ENCODE results near the gene MS4A2.
"Not testable (repeated sequence)": the region's sequence is repeated elsewhere in the genome, so short reads cannot be mapped to it uniquely, and the experiment has no call there.

MS4A2 gene

DNA sequence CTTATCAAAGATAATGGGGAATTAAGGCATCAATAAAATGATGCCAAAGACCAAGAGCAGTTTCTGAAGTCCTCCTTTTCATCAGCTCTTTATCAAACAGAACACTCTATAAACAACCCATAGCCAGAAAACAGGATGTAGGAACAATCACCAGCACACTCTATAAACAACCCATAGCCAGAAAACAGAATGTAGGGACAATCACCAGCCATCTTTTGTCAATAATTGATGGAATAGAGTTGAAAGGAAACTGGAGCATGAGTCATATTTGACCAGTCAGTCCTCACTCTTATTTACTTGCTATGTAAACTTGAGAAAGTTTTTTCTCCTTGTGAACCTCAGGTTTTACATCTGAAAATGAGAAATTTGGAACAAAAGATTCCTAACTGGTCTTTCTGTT is 10.0 kb downstream of the MS4A2 start:
- H2AFZ ChIP-seq (ENCODE audit: low read length), result no peak overlapping the region
- H3K9ac ChIP-seq (ENCODE audit: low read depth, low read length, poor library complexity, severe bottlenecking), result no peak overlapping the region
- H4K20me1 ChIP-seq (ENCODE audit: insufficient read depth, low read length, poor library complexity, severe bottlenecking), result no peaks in the 10 kb centered on the region
- H3K4me3 ChIP-seq (ENCODE audit: low read length, poor library complexity, severe bottlenecking), result no peak overlapping the region
- peaks cover 13% of the 10 kb centered on the region for H3K4me1 ChIP-seq (ENCODE audit: insufficient read depth, low read length, poor library complexity, severe bottlenecking)
- H3K4me2 ChIP-seq (ENCODE audit: low read depth, low read length, poor library complexity, severe bottlenecking), result no peak overlapping the region
- no peaks in the 10 kb centered on the region for H3K79me2 ChIP-seq (ENCODE audit: insufficient read depth, low read length)
- no peaks in the 10 kb centered on the region for H3K9me2 ChIP-seq (replicated peaks; ENCODE audit: low read depth, low read length)
- no peak for TF ChIP-seq CTCF (conservative IDR thresholded peaks at IDR 0.05; ENCODE audit: low read length)
- TF ChIP-seq EZH2phosphoT487 (IDR thresholded peaks at IDR 0.05; ENCODE audit: borderline replicate concordance), result no peak
- H3K36me3 ChIP-seq (ENCODE audit: insufficient read depth, low read length), result no peaks in the 10 kb centered on the region
- H3K27me3 ChIP-seq (ENCODE audit: insufficient read depth, low read length, poor library complexity, severe bottlenecking), result no peaks in the 10 kb centered on the region
- H3K9me3 ChIP-seq (ENCODE audit: insufficient read depth, low read depth, low read length), result no peaks in the 10 kb centered on the region
- no peaks in the 10 kb centered on the region; the same call in 1 of the 2 replicates for H3F3A ChIP-seq (ENCODE audit: low read depth)

- Histone ChIP-seq H3K4me3 (ENCODE audit: low read length, poor library complexity, severe bottlenecking) (no peak overlapping the region), H4K20me1 (ENCODE audit: insufficient read depth, low read length, poor library complexity, severe bottlenecking) (no peaks in the 10 kb centered on the region), H3K36me3 (ENCODE audit: insufficient read depth, low read length) (no peaks in the 10 kb centered on the region), H3K9me2 (replicated peaks; ENCODE audit: low read depth, low read length) (no peaks in the 10 kb centered on the region), H3F3A (ENCODE audit: low read depth) (no peaks in the 10 kb centered on the region; the same call in 1 of the 2 replicates), H3K4me2 (ENCODE audit: low read depth, low read length, poor library complexity, severe bottlenecking) (peak overlapping the region; percentile 9), H3K9ac (ENCODE audit: low read depth, low read length, poor library complexity, severe bottlenecking) (no peak overlapping the region), H3K79me2 (ENCODE audit: insufficient read depth, low read length) (no peaks in the 10 kb centered on the region), H3K4me1 (ENCODE audit: insufficient read depth, low read length, poor library complexity, severe bottlenecking) (peaks cover 13% of the 10 kb centered on the region), H3K9me3 (ENCODE audit: insufficient read depth, low read depth, low read length) (no peaks in the 10 kb centered on the region), H2AFZ (ENCODE audit: low read length) (no peak overlapping the region), H3K27me3 (ENCODE audit: insufficient read depth, low read length, poor library complexity, severe bottlenecking) (no peaks in the 10 kb centered on the region)
- TF ChIP-seq CTCF (conservative IDR thresholded peaks at IDR 0.05; ENCODE audit: low read length) (no peak), EZH2phosphoT487 (IDR thresholded peaks at IDR 0.05; ENCODE audit: borderline replicate concordance) (no peak)
Measured at GRCh38 chr11:60100516-60100915, 12.1 kb downstream of the MS4A2 start.

DNA sequence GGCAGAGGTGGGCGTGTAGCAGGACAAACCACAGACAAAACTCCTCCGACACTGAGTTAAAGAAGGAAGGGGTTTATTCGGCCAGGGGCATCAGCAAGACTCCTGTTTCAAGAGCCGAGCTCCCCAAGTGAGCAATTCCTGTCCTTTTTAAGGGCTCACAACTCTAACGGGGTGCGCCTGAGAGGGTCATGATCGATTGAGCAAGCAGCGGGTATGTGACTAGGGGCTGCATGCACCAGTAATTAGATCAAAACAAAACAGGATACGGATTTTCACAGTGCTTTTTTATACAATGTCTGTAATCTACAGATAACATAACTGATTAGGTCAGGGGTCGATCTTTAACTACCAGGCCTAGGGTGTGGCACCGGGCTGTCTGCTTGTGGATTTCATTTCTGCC is 12.9 kb downstream of the MS4A2 start:
- H3K9me2 ChIP-seq (replicated peaks; ENCODE audit: low read depth, low read length); H3F3A ChIP-seq (ENCODE audit: low read depth); H4K20me1 ChIP-seq (ENCODE audit: insufficient read depth, low read length, poor library complexity, severe bottlenecking); H2AFZ ChIP-seq (ENCODE audit: low read length); H3K4me2 ChIP-seq (ENCODE audit: low read depth, low read length, poor library complexity, severe bottlenecking); H3K9ac ChIP-seq (ENCODE audit: low read depth, low read length, poor library complexity, severe bottlenecking); H3K9me3 ChIP-seq (ENCODE audit: insufficient read depth, low read depth, low read length); H3K27me3 ChIP-seq (ENCODE audit: insufficient read depth, low read length, poor library complexity, severe bottlenecking); H3K36me3 ChIP-seq (ENCODE audit: insufficient read depth, low read length); H3K79me2 ChIP-seq (ENCODE audit: insufficient read depth, low read length); H3K4me3 ChIP-seq (ENCODE audit: low read length, poor library complexity, severe bottlenecking): not testable (repeated sequence)
- H3K4me1 ChIP-seq (ENCODE audit: insufficient read depth, low read length, poor library complexity, severe bottlenecking), result peaks cover 13% of the 10 kb centered on the region

DNA sequence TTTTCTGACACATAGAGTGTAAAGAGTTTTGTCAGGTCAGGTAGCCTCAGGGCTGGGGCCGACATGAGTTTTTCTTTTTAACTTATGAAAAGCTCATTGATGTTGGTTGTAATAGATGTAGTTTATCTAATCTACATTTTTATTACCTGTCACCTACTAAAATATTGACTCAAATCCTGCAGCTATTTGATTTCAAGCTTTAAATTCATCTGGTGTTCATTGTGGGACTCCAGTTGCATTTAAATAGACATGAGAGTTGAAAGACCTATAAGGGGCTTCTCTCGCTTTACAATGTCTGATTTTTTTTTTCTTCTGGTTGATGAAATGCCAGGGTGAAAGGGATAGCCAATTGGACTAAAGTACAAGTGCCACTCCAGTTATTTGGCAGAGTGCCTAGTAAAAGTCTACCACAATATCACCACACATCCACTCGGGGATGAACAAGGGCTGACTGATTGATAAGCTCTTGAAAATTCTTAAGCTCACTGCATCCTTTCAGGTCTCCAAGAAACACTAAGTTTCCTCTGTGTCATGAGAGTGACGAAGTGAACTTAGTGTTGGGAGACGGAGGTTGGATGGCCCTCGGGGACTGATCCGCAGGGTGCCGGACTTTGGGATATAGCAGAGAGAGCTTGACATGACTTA is 16.1 kb downstream of the MS4A2 start:
- not testable (repeated sequence) for H3K4me2 ChIP-seq (ENCODE audit: low read depth, low read length, poor library complexity, severe bottlenecking); H3K9ac ChIP-seq (ENCODE audit: low read depth, low read length, poor library complexity, severe bottlenecking); H4K20me1 ChIP-seq (ENCODE audit: insufficient read depth, low read length, poor library complexity, severe bottlenecking); H3K4me3 ChIP-seq (ENCODE audit: low read length, poor library complexity, severe bottlenecking); H3K27me3 ChIP-seq (ENCODE audit: insufficient read depth, low read length, poor library complexity, severe bottlenecking); H2AFZ ChIP-seq (ENCODE audit: low read length); H3K9me2 ChIP-seq (replicated peaks; ENCODE audit: low read depth, low read length); H3K9me3 ChIP-seq (ENCODE audit: insufficient read depth, low read depth, low read length); H3K79me2 ChIP-seq (ENCODE audit: insufficient read depth, low read length); H3F3A ChIP-seq (ENCODE audit: low read depth); H3K36me3 ChIP-seq (ENCODE audit: insufficient read depth, low read length)
- peaks cover 13% of the 10 kb centered on the region for H3K4me1 ChIP-seq (ENCODE audit: insufficient read depth, low read length, poor library complexity, severe bottlenecking)

- H3K4me1 ChIP-seq (ENCODE audit: insufficient read depth, low read length, poor library complexity, severe bottlenecking); H3K9me3 ChIP-seq (ENCODE audit: insufficient read depth, low read depth, low read length); H3K4me2 ChIP-seq (ENCODE audit: low read depth, low read length, poor library complexity, severe bottlenecking): not testable (repeated sequence)
Measured at GRCh38 chr11:60108631-60109030, 20.2 kb downstream of the MS4A2 start.

More at GRCh38 chr11:60108631-60109030, 20.2 kb downstream of the MS4A2 start:
- not testable (repeated sequence) for H2AFZ ChIP-seq (ENCODE audit: low read length); H3K9me2 ChIP-seq (replicated peaks; ENCODE audit: low read depth, low read length); H3K36me3 ChIP-seq (ENCODE audit: insufficient read depth, low read length); H4K20me1 ChIP-seq (ENCODE audit: insufficient read depth, low read length, poor library complexity, severe bottlenecking); H3K27me3 ChIP-seq (ENCODE audit: insufficient read depth, low read length, poor library complexity, severe bottlenecking); H3K9ac ChIP-seq (ENCODE audit: low read depth, low read length, poor library complexity, severe bottlenecking); H3K4me3 ChIP-seq (ENCODE audit: low read length, poor library complexity, severe bottlenecking); H3F3A ChIP-seq (ENCODE audit: low read depth); H3K79me2 ChIP-seq (ENCODE audit: insufficient read depth, low read length)
